Hepatocyte (in vitro differentiated cells): ENCODE data around the gene PHACTR1. TPM values are rescaled to one million over a fixed set of nuclear protein-coding genes. Genes with fewer than 3 reads are reported as not detected.

Source experiments
- DNase-seq: peaks from one replicate; pipeline ENCODE4 v3.0.0-alpha.2; 2016; ENCODE audit warnings: low spot score
- H2AFZ ChIP-seq: fragments of 200-600 bp; sonication (generic); 2 replicates; pipeline ENCODE4 v1.6.0; 2016; ENCODE audit warnings: antibody characterized with exemption, mild to moderate bottlenecking
- H3K27ac ChIP-seq: fragments of 200-600 bp; sonication (generic); 2 replicates; pipeline ENCODE4 v1.5.1; 2016; ENCODE audit warnings: mild to moderate bottlenecking
- H3K27me3 ChIP-seq: fragments of 200-600 bp; sonication (generic); 2 replicates; pipeline ENCODE4 v1.6.1; 2016
- H3K36me3 ChIP-seq: fragments of 200-600 bp; sonication (generic); replicated peaks from 2 replicates; pipeline ENCODE4 v1.5.1; 2016; ENCODE audit warnings: low read depth; ENCODE audit not compliant: insufficient read depth
- H3K4me1 ChIP-seq: fragments of 200-600 bp; sonication (generic); 2 replicates; pipeline ENCODE4 v1.5.1; 2016; ENCODE audit warnings: mild to moderate bottlenecking, moderate library complexity; ENCODE audit not compliant: insufficient read depth
- H3K4me2 ChIP-seq: fragments of 200-600 bp; sonication (generic); 2 replicates; pipeline ENCODE4 v1.6.0; 2016
- H3K4me3 ChIP-seq: fragments of 200-600 bp; sonication (generic); 2 replicates; pipeline ENCODE4 v1.5.1; 2016; ENCODE audit warnings: mild to moderate bottlenecking
- H3K79me2 ChIP-seq: fragments of 200-600 bp; sonication (generic); 2 replicates; pipeline ENCODE4 v1.6.0; 2017; ENCODE audit warnings: mild to moderate bottlenecking
- H3K9me2 ChIP-seq: fragments of 200-600 bp; sonication (generic); replicated peaks from 2 replicates; pipeline ENCODE4 v1.6.0; 2017; ENCODE audit warnings: mild to moderate bottlenecking; ENCODE audit not compliant: insufficient read depth
- H3K9me3 ChIP-seq: fragments of 200-600 bp; sonication (generic); 2 replicates; pipeline ENCODE4 v1.5.1; 2016; ENCODE audit warnings: low read depth, mild to moderate bottlenecking
- H4K20me1 ChIP-seq: fragments of 200-600 bp; sonication (generic); 2 replicates; pipeline ENCODE4 v1.6.0; 2016; ENCODE audit warnings: mild to moderate bottlenecking; ENCODE audit not compliant: insufficient read depth, poor library complexity, severe bottlenecking
- EZH2 ChIP-seq: fragments of 200-600 bp; sonication (generic); IDR thresholded peaks from 2 replicates; pipeline ENCODE4 v1.6.1; 2016; ENCODE audit warnings: antibody characterized with exemption, mild to moderate bottlenecking, borderline replicate concordance
- EZH2phosphoT487 ChIP-seq: fragments of 200-600 bp; sonication (generic); IDR thresholded peaks from one replicate; pipeline ENCODE4 v1.6.1; 2018; ENCODE audit warnings: antibody characterized with exemption, mild to moderate bottlenecking, low read depth, moderate library complexity; ENCODE audit not compliant: unreplicated experiment, severe bottlenecking
- WGBS: methylation state at CpG from one replicate; pipeline ENCODE4 v1.1.6; 2016; ENCODE audit warnings: low lambda C conversion rate; ENCODE audit errors: missing lambda C conversion rate; 5-methylcytosine and 5-hydroxymethylcytosine counted together
- polyA plus RNA-seq: library from polyadenylated mRNA; unstranded; fragments of >200 nt; fragmentation: Nextera tagmentation; extraction: Ambion mirVana; gene quantifications from 2 replicates; pipeline ENCODE4 v1.2.1, GENCODE V29; 2016
- total RNA-seq: library from RNA; depleted of rRNA; stranded (reverse); fragments of >200 nt; gene quantifications from 2 replicates; pipeline ENCODE4 v1.2.3, GENCODE V29; 2014
- TF ChIP-seq, protein P1 (sequence below): fragments of 200-600 bp; sonication (generic); IDR thresholded peaks from 2 replicates; pipeline ENCODE4 v1.5.1; 2016; ENCODE audit warnings: antibody characterized with exemption, mild to moderate bottlenecking; ENCODE audit not compliant: poor library complexity

PHACTR1 gene
- total and polyA plus RNA-seq, 2 experiments from 2014 or later, result 3.0 to 4.3 TPM

DNA sequence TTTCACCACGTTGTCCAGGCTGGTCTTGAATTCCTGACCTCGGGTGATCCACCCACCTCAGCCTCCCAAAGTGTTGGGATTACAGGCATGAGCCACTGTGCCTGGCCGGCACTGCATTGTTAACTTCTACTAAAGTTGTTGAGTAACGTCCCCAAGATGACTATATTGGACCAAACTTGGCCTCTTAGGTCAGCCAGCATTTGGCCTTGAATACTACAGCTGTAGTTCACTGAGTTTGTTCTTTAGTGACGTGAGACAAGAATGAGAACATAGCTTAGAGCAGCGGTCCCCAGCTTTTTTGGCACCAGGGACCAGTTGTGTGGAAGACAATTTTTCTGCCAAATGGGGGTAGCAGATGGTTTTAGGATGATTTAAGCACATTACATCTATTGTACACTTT is 374.6 kb downstream of the PHACTR1 start:
- TF ChIP-seq EZH2 (no peak), EZH2phosphoT487 (no peak)
- TF ChIP-seq, protein P1, sequence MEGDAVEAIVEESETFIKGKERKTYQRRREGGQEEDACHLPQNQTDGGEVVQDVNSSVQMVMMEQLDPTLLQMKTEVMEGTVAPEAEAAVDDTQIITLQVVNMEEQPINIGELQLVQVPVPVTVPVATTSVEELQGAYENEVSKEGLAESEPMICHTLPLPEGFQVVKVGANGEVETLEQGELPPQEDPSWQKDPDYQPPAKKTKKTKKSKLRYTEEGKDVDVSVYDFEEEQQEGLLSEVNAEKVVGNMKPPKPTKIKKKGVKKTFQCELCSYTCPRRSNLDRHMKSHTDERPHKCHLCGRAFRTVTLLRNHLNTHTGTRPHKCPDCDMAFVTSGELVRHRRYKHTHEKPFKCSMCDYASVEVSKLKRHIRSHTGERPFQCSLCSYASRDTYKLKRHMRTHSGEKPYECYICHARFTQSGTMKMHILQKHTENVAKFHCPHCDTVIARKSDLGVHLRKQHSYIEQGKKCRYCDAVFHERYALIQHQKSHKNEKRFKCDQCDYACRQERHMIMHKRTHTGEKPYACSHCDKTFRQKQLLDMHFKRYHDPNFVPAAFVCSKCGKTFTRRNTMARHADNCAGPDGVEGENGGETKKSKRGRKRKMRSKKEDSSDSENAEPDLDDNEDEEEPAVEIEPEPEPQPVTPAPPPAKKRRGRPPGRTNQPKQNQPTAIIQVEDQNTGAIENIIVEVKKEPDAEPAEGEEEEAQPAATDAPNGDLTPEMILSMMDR, result no peak
- H3K27ac ChIP-seq, result no peak overlapping the region

DNA sequence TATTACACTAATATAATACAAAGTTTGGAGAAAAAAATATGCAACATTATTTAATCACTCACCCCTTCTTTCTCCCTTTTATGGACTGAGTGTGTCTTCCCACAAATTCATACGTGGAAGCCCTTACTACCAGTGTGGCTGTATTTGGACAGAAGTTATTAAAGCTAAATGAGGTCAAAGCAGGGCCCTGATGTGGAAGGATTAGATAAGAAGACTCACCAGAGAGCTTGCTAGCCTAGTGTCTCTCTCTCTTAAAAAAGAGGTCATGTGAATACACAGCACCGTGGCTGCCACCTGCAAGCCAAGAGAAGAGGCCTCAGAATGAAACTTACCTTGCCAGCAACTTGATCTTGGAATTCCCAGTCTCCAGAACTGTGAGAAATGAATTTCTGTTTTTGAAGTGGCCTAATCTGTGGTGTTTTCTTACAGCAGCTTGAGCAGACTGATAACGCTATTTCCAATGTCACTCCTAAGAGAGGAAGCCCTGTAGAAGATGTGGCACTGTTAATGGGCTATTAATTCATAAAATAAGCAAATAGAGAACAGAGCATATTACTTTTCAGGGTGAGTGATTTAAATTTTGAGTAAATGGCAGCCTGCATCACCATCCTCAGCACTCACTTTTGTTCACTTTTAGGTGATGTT is 378.3 kb downstream of the PHACTR1 start:
- no peak overlapping the region for H3K4me2 ChIP-seq
- no peak for DNase-seq
- no peaks in the 10 kb centered on the region for H3K79me2 ChIP-seq
- no peaks in the 10 kb centered on the region for H3K27me3 ChIP-seq
- no peaks in the 10 kb centered on the region for H3K9me3 ChIP-seq
- H2AFZ ChIP-seq, result no peak overlapping the region
- no peaks in the 10 kb centered on the region for H3K4me1 ChIP-seq
- no peak overlapping the region for H3K27ac ChIP-seq
- TF ChIP-seq, protein P1, result no peak
- TF ChIP-seq EZH2phosphoT487 (no peak), EZH2 (no peak)
- H3K4me3 ChIP-seq, result no peak overlapping the region
- no peaks in the 10 kb centered on the region for H3K9me2 ChIP-seq
- H4K20me1 ChIP-seq, result no peaks in the 10 kb centered on the region
- no peaks in the 10 kb centered on the region for H3K36me3 ChIP-seq
- 63% methylated on average over 3 of the region's 3 CpGs for WGBS

More for the DNA sequence above, 374.6 kb downstream of the PHACTR1 start:
- Histone ChIP-seq H2AFZ (no peak overlapping the region), H3K9me2 (no peaks in the 10 kb centered on the region), H3K27me3 (no peaks in the 10 kb centered on the region), H3K79me2 (no peaks in the 10 kb centered on the region), H3K4me1 (no peaks in the 10 kb centered on the region), H3K4me2 (no peak overlapping the region), H4K20me1 (no peaks in the 10 kb centered on the region), H3K36me3 (no peaks in the 10 kb centered on the region), H3K9me3 (no peaks in the 10 kb centered on the region), H3K4me3 (no peak overlapping the region)
- 93% methylated on average over 6 of the region's 6 CpGs for WGBS
- DNase-seq, result no peak

DNA sequence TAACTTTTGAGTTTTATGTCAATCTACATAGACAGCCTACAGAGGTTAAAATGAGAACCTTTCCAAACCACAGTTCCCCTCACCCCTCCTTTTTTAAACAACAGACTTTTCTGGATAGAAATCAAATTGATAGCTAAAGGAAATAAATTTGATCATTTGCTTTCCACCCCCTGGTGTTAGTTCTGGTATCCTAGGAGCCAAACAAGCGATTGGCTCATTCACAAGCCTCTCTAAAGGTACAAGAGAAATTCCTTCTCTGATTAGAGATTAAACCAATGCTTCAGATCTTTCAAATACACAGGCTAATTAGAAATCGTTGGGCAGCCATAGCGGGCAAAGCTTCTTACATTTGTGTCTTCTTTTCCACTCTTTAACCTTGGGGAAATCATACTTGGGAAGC is 379.5 kb downstream of the PHACTR1 start:
- no peak overlapping the region for H3K4me2 ChIP-seq
- WGBS, result 86% methylated on average over 3 of the region's 3 CpGs
- TF ChIP-seq EZH2phosphoT487 (no peak), EZH2 (no peak)
- TF ChIP-seq, protein P1, result no peak
- no peaks in the 10 kb centered on the region for H3K36me3 ChIP-seq
- no peaks in the 10 kb centered on the region for H3K4me1 ChIP-seq
- no peak for DNase-seq
- H4K20me1 ChIP-seq, result no peaks in the 10 kb centered on the region
- no peaks in the 10 kb centered on the region for H3K9me2 ChIP-seq
- H3K4me3 ChIP-seq, result no peak overlapping the region
- H2AFZ ChIP-seq, result no peak overlapping the region
- H3K27me3 ChIP-seq, result no peaks in the 10 kb centered on the region
- no peaks in the 10 kb centered on the region for H3K9me3 ChIP-seq
- no peaks in the 10 kb centered on the region for H3K79me2 ChIP-seq
- H3K27ac ChIP-seq, result no peak overlapping the region
